NT2/D1 (cell line): ENCODE results near the gene OTOGL.

Source experiments
- DNase-seq: peaks from one replicate; pipeline ENCODE4 v3.0.0-alpha.2; 2011; ENCODE audit warnings: low read depth, low spot score
- H3K27me3 ChIP-seq: 2 replicates; pipeline ENCODE4 v1.6.0; 2011; ENCODE audit warnings: mild to moderate bottlenecking; ENCODE audit not compliant: insufficient read length, insufficient read depth
- H3K36me3 ChIP-seq: 2 replicates; pipeline ENCODE4 v1.6.1; 2011; ENCODE audit warnings: mild to moderate bottlenecking, low read length, mixed read lengths; ENCODE audit not compliant: insufficient read depth, insufficient read length
- H3K4me1 ChIP-seq: 2 replicates; pipeline ENCODE4 v1.5.1; 2011; ENCODE audit not compliant: insufficient read depth, insufficient read length
- H3K4me3 ChIP-seq: 2 replicates; pipeline ENCODE4 v1.5.1; 2011; ENCODE audit warnings: low read depth; ENCODE audit not compliant: insufficient read length
- H3K9ac ChIP-seq: 2 replicates; pipeline ENCODE4 v1.6.0; 2011; ENCODE audit warnings: low read depth; ENCODE audit not compliant: insufficient read length
- H3K9me3 ChIP-seq: 2 replicates; pipeline ENCODE4 v1.5.1; 2011; ENCODE audit warnings: mild to moderate bottlenecking, low read length; ENCODE audit not compliant: insufficient read depth
- SUZ12 ChIP-seq: IDR thresholded peaks from 2 replicates; pipeline ENCODE4 v1.6.1; 2011; ENCODE audit not compliant: insufficient read length, insufficient read depth; ENCODE audit errors: extremely low read depth
- YY1 ChIP-seq: IDR thresholded peaks from 2 replicates; pipeline ENCODE4 v1.6.1; 2011; ENCODE audit not compliant: insufficient read length, insufficient read depth
- ZNF274 ChIP-seq: IDR thresholded peaks from 2 replicates; pipeline ENCODE4 v1.6.1; 2011; ENCODE audit warnings: mild to moderate bottlenecking, low read depth, low read length

The OTOGL gene

DNA sequence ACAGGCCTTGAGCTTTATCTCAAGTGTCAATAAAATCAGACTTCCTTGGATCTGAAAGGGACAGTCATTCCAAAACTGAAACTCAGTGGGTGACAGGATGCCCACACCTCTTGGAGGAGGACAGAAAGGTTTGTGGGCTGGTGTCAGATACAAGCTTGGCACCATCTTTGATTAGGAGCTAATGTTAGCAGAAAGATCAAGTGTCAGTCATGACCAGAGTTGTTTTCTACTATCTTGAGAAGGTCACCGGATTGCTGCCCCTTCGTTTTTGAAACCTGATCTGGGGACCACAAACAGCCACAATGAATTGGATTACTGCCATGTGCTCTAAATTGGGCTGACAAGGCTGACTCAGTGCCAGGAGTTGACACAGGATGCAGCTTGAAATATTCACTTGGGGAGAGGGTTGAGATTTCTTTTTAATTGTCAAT lies 88.3 kb downstream of the OTOGL start:
- Histone ChIP-seq H3K36me3 (no peaks in the 10 kb centered on the region), H3K4me3 (no peak overlapping the region), H3K9me3 (no peaks in the 10 kb centered on the region), H3K27me3 (no peaks in the 10 kb centered on the region), H3K4me1 (no peaks in the 10 kb centered on the region), H3K9ac (no peak overlapping the region)
- TF ChIP-seq ZNF274 = no peak
- no peak for TF ChIP-seq YY1
- no peak for TF ChIP-seq SUZ12
- no peak for DNase-seq

DNA sequence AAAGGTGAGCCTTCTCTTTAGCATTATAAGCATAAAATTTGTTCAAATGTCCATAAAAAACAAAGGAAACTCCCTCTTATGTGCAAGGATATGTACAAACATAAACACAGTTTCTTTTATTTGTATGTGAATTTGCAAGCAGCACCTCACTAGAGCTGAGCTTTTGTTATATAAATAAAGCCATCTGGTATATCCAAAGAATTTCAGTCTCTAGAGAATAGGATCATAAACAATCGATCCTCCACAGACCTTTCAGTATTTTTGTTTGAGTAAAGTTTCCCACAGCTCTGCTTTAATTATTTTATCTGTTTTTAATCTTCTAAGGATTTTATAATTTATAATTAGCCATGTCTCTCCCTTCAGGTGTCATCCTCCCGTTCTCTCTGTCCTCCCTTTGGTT lies 89.2 kb downstream of the OTOGL start:
- H3K4me1 ChIP-seq = no peaks in the 10 kb centered on the region
- no peak overlapping the region for H3K4me3 ChIP-seq
- no peak overlapping the region for H3K9ac ChIP-seq
- TF ChIP-seq YY1 (no peak), SUZ12 (no peak), ZNF274 (no peak)
- no peaks in the 10 kb centered on the region for H3K9me3 ChIP-seq
- DNase-seq = no peak
- no peaks in the 10 kb centered on the region for H3K36me3 ChIP-seq
- no peaks in the 10 kb centered on the region for H3K27me3 ChIP-seq

DNA sequence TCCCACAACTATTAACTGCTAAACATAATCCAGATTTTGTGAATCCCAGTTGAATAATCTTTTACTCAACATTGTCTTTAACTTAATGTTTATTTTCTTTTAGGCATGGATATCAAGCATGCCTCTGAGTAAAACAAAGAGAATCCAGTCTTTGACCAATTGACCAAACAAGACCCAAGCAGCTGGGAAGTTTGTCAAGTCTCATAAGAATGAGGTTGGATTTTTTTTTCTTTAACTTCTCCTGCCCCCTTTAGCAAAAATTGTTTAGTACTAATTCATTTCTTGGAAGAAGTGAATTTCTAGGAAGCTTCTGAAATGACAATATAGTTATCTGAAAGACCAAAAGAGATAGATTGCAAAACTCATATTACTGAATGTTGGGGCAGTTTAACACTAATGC lies 89.9 kb downstream of the OTOGL start:
- no peaks in the 10 kb centered on the region for H3K36me3 ChIP-seq
- no peaks in the 10 kb centered on the region for H3K27me3 ChIP-seq
- no peak overlapping the region for H3K9ac ChIP-seq
- H3K9me3 ChIP-seq = no peaks in the 10 kb centered on the region
- no peak for DNase-seq
- no peak overlapping the region for H3K4me3 ChIP-seq
- TF ChIP-seq YY1 (no peak), ZNF274 (no peak), SUZ12 (no peak)
- H3K4me1 ChIP-seq = no peaks in the 10 kb centered on the region

DNA sequence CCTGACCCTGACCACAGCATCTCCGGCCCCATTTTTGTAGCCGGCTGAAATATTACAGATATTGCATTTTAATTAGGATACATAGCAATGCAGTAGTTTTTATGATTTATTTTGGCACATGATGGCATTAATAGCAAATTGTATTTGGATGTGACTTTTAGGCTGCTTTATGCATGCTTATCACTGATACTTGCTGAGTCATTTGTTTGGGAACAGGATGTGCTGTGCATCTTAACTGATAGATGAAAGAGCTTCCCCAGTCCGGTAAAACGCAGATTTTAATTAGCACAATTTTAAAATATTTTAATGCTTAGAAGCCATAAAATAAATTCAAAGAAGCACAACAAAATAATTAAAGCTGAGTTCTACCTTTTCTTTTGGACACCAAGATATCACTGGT lies 90.7 kb downstream of the OTOGL start:
- TF ChIP-seq YY1 (no peak), ZNF274 (no peak), SUZ12 (no peak)
- Histone ChIP-seq H3K4me1 (no peaks in the 10 kb centered on the region), H3K27me3 (no peaks in the 10 kb centered on the region), H3K36me3 (no peaks in the 10 kb centered on the region), H3K9me3 (no peaks in the 10 kb centered on the region), H3K9ac (no peak overlapping the region), H3K4me3 (no peak overlapping the region)
- DNase-seq = no peak

DNA sequence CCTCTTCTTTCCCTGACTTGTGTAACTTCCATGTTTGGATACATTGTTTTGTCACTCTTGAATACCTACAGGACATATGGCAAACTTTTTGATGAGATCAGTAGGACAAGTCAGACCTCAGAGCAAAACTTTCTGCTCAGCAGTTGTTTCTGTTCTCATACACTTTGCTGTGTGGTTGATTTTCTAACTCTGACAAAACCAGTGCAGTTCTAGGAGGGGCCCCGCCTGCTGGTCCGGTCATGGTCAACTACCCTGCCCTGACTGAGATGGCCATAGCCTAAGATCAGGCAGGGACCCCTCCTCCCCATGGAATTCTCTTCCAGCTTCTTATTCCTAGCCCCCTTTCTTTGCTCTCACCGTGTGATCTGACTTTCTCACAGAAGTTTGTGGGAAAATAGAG lies 92.8 kb downstream of the OTOGL start:
- no peak for TF ChIP-seq ZNF274
- no peak for TF ChIP-seq YY1
- no peak for TF ChIP-seq SUZ12
- Histone ChIP-seq H3K9me3 (no peaks in the 10 kb centered on the region), H3K4me1 (no peaks in the 10 kb centered on the region), H3K4me3 (no peak overlapping the region), H3K27me3 (no peaks in the 10 kb centered on the region), H3K9ac (no peak overlapping the region), H3K36me3 (no peaks in the 10 kb centered on the region)
- DNase-seq = no peak

DNA sequence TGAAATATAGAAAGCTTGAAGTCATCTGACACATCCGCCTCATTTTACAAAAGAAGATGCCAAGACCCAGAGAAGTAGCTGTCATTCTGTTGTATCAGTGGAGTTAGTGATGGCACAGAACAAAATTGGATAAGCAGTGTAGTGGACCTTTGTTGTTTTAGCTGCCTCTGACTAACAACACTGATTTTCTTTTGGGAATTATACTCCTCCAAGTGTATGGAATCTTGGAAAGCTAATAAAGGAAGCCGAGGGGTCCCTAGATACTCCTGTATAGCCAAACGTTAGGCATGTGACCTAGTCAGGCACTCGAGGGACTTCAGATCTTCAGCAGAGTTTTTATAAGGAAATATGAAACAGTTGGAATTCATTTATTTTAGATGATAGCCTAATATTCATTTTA lies 94.5 kb downstream of the OTOGL start:
- DNase-seq = no peak
- no peaks in the 10 kb centered on the region for H3K4me1 ChIP-seq
- TF ChIP-seq YY1 = no peak
- no peak for TF ChIP-seq ZNF274
- TF ChIP-seq SUZ12 = no peak
- no peak overlapping the region for H3K4me3 ChIP-seq
- no peaks in the 10 kb centered on the region for H3K27me3 ChIP-seq
- H3K9me3 ChIP-seq = no peaks in the 10 kb centered on the region
- H3K9ac ChIP-seq = no peak overlapping the region
- H3K36me3 ChIP-seq = no peaks in the 10 kb centered on the region

DNA sequence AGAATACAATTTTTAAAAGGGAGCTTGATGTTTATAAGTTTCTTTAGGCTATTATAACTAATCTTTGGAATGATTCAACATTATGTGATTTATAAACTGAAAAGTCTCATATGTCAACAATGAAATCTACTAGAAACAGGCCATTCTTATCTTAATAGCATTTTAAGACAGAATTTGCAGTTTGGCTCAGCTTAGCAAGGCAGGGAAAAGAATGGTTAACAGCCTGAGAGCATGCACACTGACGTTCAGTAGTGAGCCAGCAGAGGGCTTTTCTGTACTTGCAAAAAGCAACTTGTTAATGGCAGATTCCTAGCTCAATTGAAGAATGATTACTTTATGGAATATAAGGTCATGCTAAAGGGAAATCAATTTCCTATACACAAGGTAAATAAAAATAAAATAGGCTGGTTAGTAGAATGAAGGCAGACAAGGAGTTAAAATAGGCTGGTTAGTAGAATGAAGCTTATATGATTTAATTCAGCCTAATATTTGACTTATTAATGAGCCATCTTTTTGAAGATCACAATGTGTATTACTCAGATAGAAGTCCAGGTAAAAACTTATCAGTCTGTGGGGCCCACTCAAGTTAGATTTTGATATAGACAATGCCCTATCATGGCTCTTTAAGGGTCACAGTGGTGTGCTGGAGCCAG lies 95.9 kb downstream of the OTOGL start:
- no peaks in the 10 kb centered on the region for H3K36me3 ChIP-seq
- no peaks in the 10 kb centered on the region for H3K4me1 ChIP-seq
- H3K27me3 ChIP-seq = no peaks in the 10 kb centered on the region
- H3K9ac ChIP-seq = no peak overlapping the region
- no peaks in the 10 kb centered on the region for H3K9me3 ChIP-seq
- no peak overlapping the region for H3K4me3 ChIP-seq
- TF ChIP-seq SUZ12 (no peak), YY1 (no peak), ZNF274 (no peak)
- peak; percentile 47 for DNase-seq
